NCI-H510A treated with DMSO at 0.1 percent for 48 hours (cell line): ENCODE measurements around the gene POLR1E.
"Not testable (repeated sequence)": the region's sequence is repeated elsewhere in the genome, so short reads cannot be mapped to it uniquely, and the experiment has no call there.

Experiments used
- DNase-seq: peaks from one replicate; lab custom pipeline; 2025; lab: John Stamatoyannopoulos, UW

Gene POLR1E

GRCh38 chr9:37501957-37502596 lies 16.3 kb downstream of the POLR1E start:
- no peak for DNase-seq

GRCh38 chr9:37503736-37504135 lies 18.0 kb downstream of the POLR1E start:
- DNase-seq, result no peak

GRCh38 chr9:37504605-37505004 lies 18.9 kb downstream of the POLR1E start:
- no peak for DNase-seq

GRCh38 chr9:37507566-37508134 lies 21.9 kb downstream of the POLR1E start:
- DNase-seq, result no peak

GRCh38 chr9:37508135-37508833 lies 22.5 kb downstream of the POLR1E start:
- DNase-seq, result no peak

GRCh38 chr9:37508834-37509206 lies 23.1 kb downstream of the POLR1E start:
- DNase-seq, result no peak

GRCh38 chr9:37509536-37509935 lies 23.8 kb downstream of the POLR1E start:
- no peak for DNase-seq

GRCh38 chr9:37510053-37510452 lies 24.3 kb downstream of the POLR1E start:
- not testable (repeated sequence) for DNase-seq

- DNase-seq, result no peak
These were observed 25.6 kb downstream of the POLR1E start for GRCh38 chr9:37511016-37512010.

GRCh38 chr9:37512437-37512836 lies 26.7 kb downstream of the POLR1E start:
- DNase-seq, result no peak

GRCh38 chr9:37514415-37514814 lies 28.7 kb downstream of the POLR1E start:
- not testable (repeated sequence) for DNase-seq

GRCh38 chr9:37514999-37515398 lies 29.3 kb downstream of the POLR1E start:
- no peak for DNase-seq

GRCh38 chr9:37515620-37516258 lies 30.0 kb downstream of the POLR1E start:
- no peak for DNase-seq

GRCh38 chr9:37517923-37518322 lies 32.2 kb downstream of the POLR1E start:
- DNase-seq, result no peak

- DNase-seq, result no peak
These were observed 34.9 kb downstream of the POLR1E start for GRCh38 chr9:37520641-37521040.

GRCh38 chr9:37521111-37521510 lies 35.4 kb downstream of the POLR1E start:
- DNase-seq, result no peak

GRCh38 chr9:37522971-37523370 lies 37.2 kb downstream of the POLR1E start:
- DNase-seq, result no peak

GRCh38 chr9:37523916-37524315 lies 38.2 kb downstream of the POLR1E start:
- DNase-seq, result no peak

- peak; percentile 83 for DNase-seq
These were observed 43.1 kb downstream of the POLR1E start for GRCh38 chr9:37528652-37529471.

GRCh38 chr9:37531699-37532098 lies 46.0 kb downstream of the POLR1E start:
- DNase-seq, result no peak

GRCh38 chr9:37534412-37534811 lies 48.7 kb downstream of the POLR1E start:
- DNase-seq, result no peak
